HL-60 (cell line): ENCODE data around the gene CASP8AP2.

Source experiments
- DNase-seq, 2 experiments: peaks; one replicate each; pipeline ENCODE4 v3.0.0-alpha.2; 2010 to 2020; ENCODE audit warnings: low read depth in 1 of 2, low spot score in 1 of 2
- H3K27ac ChIP-seq: fragments of 250-450 bp; sonication (Bioruptor Pico); replicated peaks from 2 replicates; pipeline ENCODE4 v1.5.1; 2020; ENCODE audit warnings: mild to moderate bottlenecking, moderate library complexity
- H3K27me3 ChIP-seq: fragments of 250-450 bp; sonication (Bioruptor Pico); 2 replicates; pipeline ENCODE4 v1.5.1; 2021; ENCODE audit warnings: mild to moderate bottlenecking, moderate library complexity; ENCODE audit not compliant: insufficient read depth, poor library complexity, severe bottlenecking
- H3K4me3 ChIP-seq: replicated peaks from 2 replicates; pipeline ENCODE4 v1.5.1; 2011; ENCODE audit warnings: mild to moderate bottlenecking, control low read depth, low read length; ENCODE audit not compliant: insufficient read depth
- CTCF ChIP-seq: IDR thresholded peaks from one replicate; pipeline ENCODE4 v1.5.1; 2011; ENCODE audit warnings: low read length, control low read depth, inconsistent platforms; ENCODE audit not compliant: insufficient read depth
- GABPA ChIP-seq: IDR thresholded peaks from 2 replicates; pipeline ENCODE4 v1.6.1; 2012; ENCODE audit warnings: low read depth
- POLR2AphosphoS5 ChIP-seq: IDR thresholded peaks from 2 replicates; pipeline ENCODE4 v1.6.1; 2012; ENCODE audit warnings: low read depth
- REST ChIP-seq: IDR thresholded peaks from 2 replicates; pipeline ENCODE4 v1.6.1; 2012; ENCODE audit warnings: low read depth; ENCODE audit not compliant: insufficient replicate concordance
- SPI1 ChIP-seq: IDR thresholded peaks from 2 replicates; pipeline ENCODE4 v1.6.1; 2012; ENCODE audit warnings: low read depth, mild to moderate bottlenecking, borderline replicate concordance

Gene CASP8AP2

GRCh38 chr6:89799756-89800155 is 29.9 kb upstream of the CASP8AP2 start:
- no peak for DNase-seq
- no peak overlapping the region for H3K4me3 ChIP-seq
- H3K27ac ChIP-seq = no peak overlapping the region

GRCh38 chr6:89803271-89803670 is 26.4 kb upstream of the CASP8AP2 start:
- TF ChIP-seq SPI1 = no peak
- no peak for TF ChIP-seq POLR2AphosphoS5
- no peak for TF ChIP-seq GABPA
- no peak for TF ChIP-seq REST
- no peak for TF ChIP-seq CTCF
- no peak overlapping the region for H3K27ac ChIP-seq
- DNase-seq = no peak
- no peaks in the 10 kb centered on the region for H3K27me3 ChIP-seq
- no peak overlapping the region for H3K4me3 ChIP-seq

More at GRCh38 chr6:89799756-89800155, 29.9 kb upstream of the CASP8AP2 start:
- TF ChIP-seq GABPA (no peak), POLR2AphosphoS5 (no peak), REST (no peak), SPI1 (no peak), CTCF (no peak)
- H3K27me3 ChIP-seq = no peaks in the 10 kb centered on the region

DNA sequence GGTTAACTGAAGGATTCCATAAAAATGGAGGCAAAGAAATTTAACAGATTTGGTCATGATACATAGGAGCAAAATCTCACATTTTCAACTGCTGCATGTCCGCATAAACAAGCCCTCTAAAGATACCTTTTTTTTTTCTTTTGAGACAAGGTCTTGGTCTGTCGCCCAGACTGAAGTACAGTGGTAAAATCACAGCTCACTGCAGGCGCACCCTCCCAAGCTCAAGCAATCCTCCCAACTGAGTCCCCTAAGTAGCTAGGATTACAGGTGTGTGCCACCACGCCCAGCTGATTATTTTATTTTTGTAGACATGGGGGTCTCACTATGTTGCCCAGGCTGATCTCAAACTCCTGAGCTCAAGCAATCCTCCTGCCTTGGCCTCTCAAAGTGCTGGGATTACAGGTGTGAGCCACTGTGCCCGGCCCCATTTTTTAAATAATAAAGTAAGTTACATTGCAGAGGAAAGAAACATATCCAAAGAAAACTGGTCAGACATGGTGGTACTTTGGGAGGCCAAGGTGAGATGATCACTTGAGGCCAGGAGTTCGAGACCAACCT is 23.8 kb upstream of the CASP8AP2 start:
- TF ChIP-seq REST (no peak), CTCF (no peak), SPI1 (no peak), GABPA (no peak), POLR2AphosphoS5 (no peak)
- no peak overlapping the region for H3K27ac ChIP-seq
- no peak overlapping the region for H3K4me3 ChIP-seq
- no peaks in the 10 kb centered on the region for H3K27me3 ChIP-seq
- DNase-seq = no peak
